Activated CD4-positive, alpha-beta T cell treated with anti-CD3 and anti-CD28 coated beads, Interleukin-2, Interleukin-4, amounts not matched to agents 100 ng/mL and 50 ng/mL, durations not matched to agents 16 hours and 8 hours (primary cell): Measurements from ENCODE around the gene GPRASP3.

ENCODE experiments used
- DNase-seq: peaks from one replicate; pipeline ENCODE4 v3.0.0-alpha.2; 2020; ENCODE audit warnings: low spot score

Gene GPRASP3

GRCh38 chrX:102745857-102746584, 25.5 kb downstream of the GPRASP3 start:
- DNase-seq, result no peak

GRCh38 chrX:102765217-102765616, 44.7 kb downstream of the GPRASP3 start:
- no peak for DNase-seq

GRCh38 chrX:102765809-102766208, 45.3 kb downstream of the GPRASP3 start:
- DNase-seq, result no peak

DNA sequence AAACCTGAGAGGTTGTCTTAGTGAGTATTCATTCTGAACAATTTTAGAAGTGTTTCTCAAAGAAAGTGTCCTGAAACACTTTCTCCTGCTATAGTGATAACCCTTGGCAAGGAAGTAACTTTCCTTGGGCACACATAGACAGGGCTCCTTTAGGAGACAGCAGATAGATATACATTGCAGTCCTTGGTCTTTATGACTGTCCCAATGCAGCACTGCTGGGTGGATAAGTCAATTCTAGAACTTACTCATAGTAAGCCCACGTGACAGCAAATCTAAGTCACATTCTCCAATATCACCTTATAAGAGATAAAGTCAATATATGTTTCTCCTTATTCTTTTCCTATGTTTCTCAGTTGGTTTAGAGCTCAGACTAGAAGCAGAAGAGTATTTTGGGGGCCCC, 46.7 kb downstream of the GPRASP3 start:
- no peak for DNase-seq

GRCh38 chrX:102768987-102769761, 48.6 kb downstream of the GPRASP3 start:
- DNase-seq, result peak; percentile 88
